ENCODE data around the gene VIPR2. TPM values are rescaled to one million over a fixed set of nuclear protein-coding genes. Genes with fewer than 3 reads are reported as not detected.
"Not testable (repeated sequence)": the region's sequence is repeated elsewhere in the genome, so short reads cannot be mapped to it uniquely, and the experiment has no call there.

The VIPR2 gene
- total RNA-seq, 2 experiments from 2014 or later, result 0.80 to 0.99 TPM

- Mint-ChIP-seq H3K9me3 (no peaks in the 10 kb centered on the region), H3K27ac (no peak overlapping the region), H3K27me3 (peaks cover 3% of the 10 kb centered on the region), H3K36me3 (no peaks in the 10 kb centered on the region), H3K4me1 (no peaks in the 10 kb centered on the region), H3K4me3 (no peak overlapping the region)
- DNase-seq, result peak; percentile 9
- POLR2A ChIA-PET, result no interaction called here
- no peak for ATAC-seq (ENCODE audit: low read depth)
These were observed 18.1 kb downstream of the VIPR2 start for GRCh38 chr7:159126311-159127260.

- POLR2A ChIA-PET, result no interaction called here
- H3K27ac Mint-ChIP-seq, result no peak overlapping the region
- H3K27me3 Mint-ChIP-seq, result peaks cover 3% of the 10 kb centered on the region
- no peak overlapping the region for H3K4me3 Mint-ChIP-seq
- ATAC-seq (ENCODE audit: low read depth), result no peak
- DNase-seq, result no peak
- H3K4me1 Mint-ChIP-seq, result no peaks in the 10 kb centered on the region
- H3K9me3 Mint-ChIP-seq, result no peaks in the 10 kb centered on the region
- H3K36me3 Mint-ChIP-seq, result no peaks in the 10 kb centered on the region
These were observed 18.8 kb downstream of the VIPR2 start for GRCh38 chr7:159125955-159126270.

GRCh38 chr7:159125104-159125954 lies 19.3 kb downstream of the VIPR2 start:
- H3K36me3 Mint-ChIP-seq, result no peaks in the 10 kb centered on the region
- POLR2A ChIA-PET, result no interaction called here
- no peak for DNase-seq
- H3K4me1 Mint-ChIP-seq, result no peaks in the 10 kb centered on the region
- H3K27me3 Mint-ChIP-seq, result peaks cover 3% of the 10 kb centered on the region
- ATAC-seq (ENCODE audit: low read depth), result no peak
- no peak overlapping the region for H3K27ac Mint-ChIP-seq
- no peak overlapping the region for H3K4me3 Mint-ChIP-seq
- no peaks in the 10 kb centered on the region for H3K9me3 Mint-ChIP-seq

GRCh38 chr7:159123793-159124192 lies 20.9 kb downstream of the VIPR2 start:
- ATAC-seq (ENCODE audit: low read depth); H3K27me3 Mint-ChIP-seq; H3K4me3 Mint-ChIP-seq; H3K27ac Mint-ChIP-seq; H3K36me3 Mint-ChIP-seq; H3K9me3 Mint-ChIP-seq; POLR2A ChIA-PET; DNase-seq; H3K4me1 Mint-ChIP-seq: not testable (repeated sequence)

- ATAC-seq (ENCODE audit: low read depth); POLR2A ChIA-PET; H3K27me3 Mint-ChIP-seq; H3K9me3 Mint-ChIP-seq; H3K4me3 Mint-ChIP-seq; H3K4me1 Mint-ChIP-seq; DNase-seq; H3K27ac Mint-ChIP-seq; H3K36me3 Mint-ChIP-seq: not testable (repeated sequence)
These were observed 21.4 kb downstream of the VIPR2 start for GRCh38 chr7:159123294-159123693.

- H3K4me1 Mint-ChIP-seq, result no peaks in the 10 kb centered on the region
- DNase-seq, result peak; percentile 4
- H3K27ac Mint-ChIP-seq, result no peak overlapping the region
- H3K27me3 Mint-ChIP-seq, result peaks cover 1% of the 10 kb centered on the region
- H3K4me3 Mint-ChIP-seq, result no peak overlapping the region
- H3K36me3 Mint-ChIP-seq, result no peaks in the 10 kb centered on the region
- POLR2A ChIA-PET, result no interaction called here
- no peak for ATAC-seq (ENCODE audit: low read depth)
- H3K9me3 Mint-ChIP-seq, result no peaks in the 10 kb centered on the region
These were observed 22.4 kb downstream of the VIPR2 start for GRCh38 chr7:159122276-159122675.

GRCh38 chr7:159121476-159121875 lies 23.2 kb downstream of the VIPR2 start:
- no peaks in the 10 kb centered on the region for H3K36me3 Mint-ChIP-seq
- no peak for ATAC-seq (ENCODE audit: low read depth)
- no peaks in the 10 kb centered on the region for H3K4me1 Mint-ChIP-seq
- DNase-seq, result no peak
- POLR2A ChIA-PET, result no interaction called here
- H3K27ac Mint-ChIP-seq, result no peak overlapping the region
- no peak overlapping the region for H3K4me3 Mint-ChIP-seq
- peaks cover 3% of the 10 kb centered on the region for H3K27me3 Mint-ChIP-seq
- no peaks in the 10 kb centered on the region for H3K9me3 Mint-ChIP-seq

GRCh38 chr7:159121068-159121467 lies 23.6 kb downstream of the VIPR2 start:
- Mint-ChIP-seq H3K4me3 (no peak overlapping the region), H3K27ac (no peak overlapping the region), H3K4me1 (no peaks in the 10 kb centered on the region), H3K27me3 (peaks cover 3% of the 10 kb centered on the region), H3K36me3 (no peaks in the 10 kb centered on the region), H3K9me3 (no peaks in the 10 kb centered on the region)
- DNase-seq (peak; percentile 6), ATAC-seq (ENCODE audit: low read depth) (no peak)
- POLR2A ChIA-PET, result no interaction called here

- Mint-ChIP-seq H3K27me3 (peaks cover 3% of the 10 kb centered on the region), H3K27ac (no peak overlapping the region), H3K4me3 (no peak overlapping the region), H3K36me3 (no peaks in the 10 kb centered on the region), H3K9me3 (no peaks in the 10 kb centered on the region), H3K4me1 (no peaks in the 10 kb centered on the region)
- DNase-seq (no peak), ATAC-seq (ENCODE audit: low read depth) (no peak)
- POLR2A ChIA-PET, result no interaction called here
These were observed 24.1 kb downstream of the VIPR2 start for GRCh38 chr7:159120540-159120919.

- Mint-ChIP-seq H3K27me3 (peaks cover 3% of the 10 kb centered on the region), H3K4me3 (no peak overlapping the region), H3K9me3 (no peaks in the 10 kb centered on the region), H3K27ac (no peak overlapping the region), H3K4me1 (no peaks in the 10 kb centered on the region), H3K36me3 (no peaks in the 10 kb centered on the region)
- no peak for ATAC-seq (ENCODE audit: low read depth)
- peak; percentile 10 for DNase-seq
- POLR2A ChIA-PET, result no interaction called here
These were observed 24.7 kb downstream of the VIPR2 start for GRCh38 chr7:159119851-159120539.

- no peak overlapping the region for H3K27ac Mint-ChIP-seq
- no peaks in the 10 kb centered on the region for H3K9me3 Mint-ChIP-seq
- DNase-seq, result peak; percentile 17
- POLR2A ChIA-PET, result no interaction called here
- no peak for ATAC-seq (ENCODE audit: low read depth)
- no peaks in the 10 kb centered on the region for H3K36me3 Mint-ChIP-seq
- no peaks in the 10 kb centered on the region for H3K4me1 Mint-ChIP-seq
- H3K4me3 Mint-ChIP-seq, result no peak overlapping the region
- H3K27me3 Mint-ChIP-seq, result peaks cover 6% of the 10 kb centered on the region
These were observed 25.5 kb downstream of the VIPR2 start for GRCh38 chr7:159119026-159119741.

GRCh38 chr7:159118623-159119022 lies 26.0 kb downstream of the VIPR2 start:
- Mint-ChIP-seq H3K9me3 (no peaks in the 10 kb centered on the region), H3K36me3 (no peaks in the 10 kb centered on the region), H3K4me1 (no peaks in the 10 kb centered on the region), H3K27me3 (peaks cover 6% of the 10 kb centered on the region), H3K4me3 (no peak overlapping the region), H3K27ac (no peak overlapping the region)
- DNase-seq, result peak; percentile 7
- no peak for ATAC-seq (ENCODE audit: low read depth)
- POLR2A ChIA-PET, result no interaction called here

- H3K4me1 Mint-ChIP-seq, result no peaks in the 10 kb centered on the region
- ATAC-seq (ENCODE audit: low read depth), result no peak
- H3K9me3 Mint-ChIP-seq, result no peaks in the 10 kb centered on the region
- no peak overlapping the region for H3K4me3 Mint-ChIP-seq
- POLR2A ChIA-PET, result no interaction called here
- peak; percentile 2 for DNase-seq
- peaks cover 6% of the 10 kb centered on the region for H3K27me3 Mint-ChIP-seq
- H3K36me3 Mint-ChIP-seq, result no peaks in the 10 kb centered on the region
- H3K27ac Mint-ChIP-seq, result no peak overlapping the region
These were observed 26.5 kb downstream of the VIPR2 start for GRCh38 chr7:159118197-159118595.

Measured in activated naive CD8-positive, alpha-beta T cell treated with anti-CD3 and anti-CD28 coated beads, Interleukin-2, amount 10 ng/mL, durations not matched to agents 7 days and 5 days (primary cell).